Measurements from ENCODE around the gene PLXNB3.
"Not testable (repeated sequence)": the region's sequence is repeated elsewhere in the genome, so short reads cannot be mapped to it uniquely, and the experiment has no call there.

Gene PLXNB3

DNA sequence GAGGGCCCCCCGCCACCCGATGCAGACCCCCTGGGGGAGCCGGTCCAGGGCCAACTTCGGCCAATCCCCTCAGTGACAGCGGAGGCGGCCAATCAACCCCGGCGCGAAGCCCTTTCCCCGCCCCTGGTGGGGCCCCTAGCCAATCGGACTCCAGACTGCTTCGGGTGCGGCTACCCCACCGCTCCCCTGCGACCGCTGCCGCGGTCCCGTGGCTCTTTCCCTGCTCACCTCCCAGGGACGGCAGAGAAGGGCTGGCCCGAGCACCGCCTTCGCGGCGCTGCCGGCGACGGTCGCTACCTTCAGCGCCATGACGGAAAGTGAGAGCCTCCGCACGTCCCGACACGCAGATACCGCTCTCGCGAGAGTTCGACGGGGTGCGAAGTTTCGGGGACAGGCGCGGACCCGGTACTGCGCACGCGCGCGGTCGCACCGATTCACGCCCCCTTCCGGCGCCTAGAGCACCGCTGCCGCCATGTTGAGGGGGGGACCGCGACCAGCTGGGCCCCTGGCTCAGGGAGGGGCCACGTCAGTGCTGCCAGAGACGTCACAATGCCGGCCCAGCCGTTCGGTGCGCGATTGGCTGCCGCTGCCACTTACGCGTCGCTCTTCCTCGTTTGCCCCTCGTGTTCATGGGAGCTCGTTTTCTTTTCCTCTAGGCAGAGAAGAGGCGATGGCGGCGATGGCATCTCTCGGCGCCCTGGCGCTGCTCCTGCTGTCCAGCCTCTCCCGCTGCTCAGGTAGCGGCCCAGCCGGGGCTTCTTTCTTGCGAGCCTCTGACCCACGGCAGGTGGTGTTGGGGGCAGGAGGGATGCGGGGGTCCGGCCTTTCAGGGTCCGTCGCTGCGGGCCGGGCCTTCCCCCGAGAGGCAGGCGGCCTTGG, 30.2 kb downstream of the PLXNB3 start, which contains the start of the genes IDH3G and SSR4:
IDH3G (minus strand) TSS at position 358 of the 879 bp plus-strand sequence; CDS start at position 309, 49 bp downstream.
SSR4 (plus strand) TSS at position 651 of the 879 bp plus-strand sequence; CDS start at position 671, 20 bp downstream.
- DNase-seq: peak; percentile 90 to 92

DNA sequence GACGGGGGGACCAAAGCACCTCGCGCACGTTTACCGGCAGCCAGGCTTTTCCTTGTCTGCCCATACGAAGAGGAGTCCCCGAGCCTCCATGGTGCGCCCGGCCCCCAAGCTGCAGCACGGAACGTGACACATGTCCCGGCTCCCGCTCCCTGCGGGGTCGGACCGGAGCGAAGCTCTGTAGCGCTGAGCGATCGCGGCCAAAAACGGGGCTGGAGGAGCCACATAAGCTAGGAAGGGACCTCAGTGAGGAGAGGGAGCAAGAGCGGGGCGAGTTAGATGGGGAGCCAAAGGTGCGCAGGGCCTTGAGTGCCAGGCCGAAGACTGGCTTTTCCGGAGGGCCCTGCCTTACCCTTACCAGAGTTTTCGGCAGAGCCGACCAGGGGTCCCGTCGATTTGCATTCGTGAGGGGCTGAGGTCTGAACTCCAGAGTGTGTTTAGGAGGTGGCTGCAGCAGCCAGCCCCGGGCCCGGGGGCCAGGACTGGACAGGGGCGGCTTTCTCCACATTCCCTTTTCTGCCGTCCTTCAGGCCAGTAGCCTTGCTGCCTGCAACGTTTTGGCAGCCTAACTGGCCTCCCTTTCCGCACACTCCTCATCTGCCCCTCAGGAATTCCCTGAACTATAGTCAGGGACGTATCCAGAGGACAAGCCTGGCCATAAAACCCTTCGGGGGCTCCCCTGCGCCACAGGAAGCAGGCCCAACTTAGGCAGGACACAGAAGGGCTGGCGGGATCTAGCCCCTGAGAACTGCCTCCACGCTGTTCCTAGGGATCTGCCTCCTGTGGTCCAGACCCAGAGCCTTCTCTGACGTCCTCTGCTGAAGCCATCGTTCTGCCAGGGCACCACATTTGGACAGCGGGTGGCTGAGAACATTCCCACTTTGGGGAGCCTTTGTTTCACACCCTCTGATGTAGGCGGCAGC, 31.1 kb downstream of the PLXNB3 start:
- peak in 1 of 2 donors; percentile 23 for DNase-seq

DNA sequence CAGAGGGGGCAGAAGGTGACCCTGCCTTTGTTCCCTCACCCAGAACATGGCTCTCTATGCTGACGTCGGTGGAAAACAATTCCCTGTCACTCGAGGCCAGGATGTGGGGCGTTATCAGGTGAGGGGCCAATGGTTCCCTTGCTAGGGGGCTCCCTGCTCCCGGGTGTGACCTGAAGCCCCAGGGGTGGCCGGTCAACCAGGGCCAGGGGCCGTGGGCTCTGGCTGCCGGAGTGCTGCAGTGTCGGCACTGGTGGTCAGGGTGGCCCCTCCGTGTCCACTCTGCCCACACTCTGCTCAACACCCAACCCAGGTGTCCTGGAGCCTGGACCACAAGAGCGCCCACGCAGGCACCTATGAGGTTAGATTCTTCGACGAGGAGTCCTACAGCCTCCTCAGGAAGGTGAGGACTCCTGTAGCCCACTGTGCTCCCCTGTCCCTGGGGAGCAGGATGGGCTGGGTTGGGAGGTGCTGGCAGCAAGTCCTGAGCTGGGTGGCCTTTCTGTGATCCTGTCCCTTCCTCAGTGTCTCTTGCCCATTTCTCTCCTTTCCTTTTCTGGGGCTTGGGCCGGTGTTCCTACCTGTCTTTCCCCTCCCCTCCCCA, 33.5 kb downstream of the PLXNB3 start:
- DNase-seq: no peak

DNA sequence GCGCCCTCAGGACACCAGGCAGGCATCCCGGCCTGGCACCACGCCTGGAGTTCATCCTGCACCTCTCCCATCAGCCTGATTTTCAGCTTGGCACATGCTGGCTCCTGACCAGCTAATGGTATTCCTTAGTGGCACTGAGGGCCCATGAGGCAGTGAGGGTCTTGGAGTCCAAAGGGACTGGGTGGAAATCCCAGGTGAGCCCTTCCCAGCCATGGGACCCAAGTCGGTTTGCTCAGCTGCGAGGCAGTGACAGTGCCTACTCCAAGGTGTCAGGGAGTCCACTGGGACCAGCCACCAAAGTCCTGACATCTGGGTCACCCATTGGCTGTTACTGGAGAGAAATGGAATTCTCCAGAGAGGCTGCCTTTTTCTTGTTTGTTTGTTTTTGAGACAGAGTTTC, 35.3 kb downstream of the PLXNB3 start:
- no peak for DNase-seq

DNA sequence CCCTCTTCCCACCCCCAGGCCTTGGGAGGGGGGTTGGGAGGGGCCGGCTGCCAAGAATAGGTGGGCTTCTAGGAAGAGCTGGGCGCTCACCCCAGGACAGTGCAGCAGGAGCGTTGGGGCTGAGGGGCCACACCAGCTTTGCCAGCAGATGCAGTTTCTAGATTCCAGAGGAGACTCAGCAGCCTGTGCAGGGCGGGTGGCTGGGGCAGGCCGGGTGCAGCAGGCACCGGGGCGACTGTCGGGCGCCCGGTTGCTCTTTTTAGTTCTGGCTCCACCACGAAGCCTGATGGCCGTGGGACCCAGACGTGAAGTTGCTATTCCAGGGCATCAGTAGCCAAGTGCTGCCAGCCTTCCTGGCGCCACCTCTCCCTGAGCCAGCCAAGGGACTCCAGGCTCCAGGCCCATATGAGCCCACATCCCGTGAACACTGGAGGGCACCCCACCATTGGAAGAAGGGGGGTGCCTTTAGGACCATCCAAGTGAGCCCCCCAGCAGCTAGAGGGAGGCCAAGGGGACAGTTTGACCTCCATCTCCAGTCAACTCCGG, 36.2 kb downstream of the PLXNB3 start:
- DNase-seq: no peak

DNA sequence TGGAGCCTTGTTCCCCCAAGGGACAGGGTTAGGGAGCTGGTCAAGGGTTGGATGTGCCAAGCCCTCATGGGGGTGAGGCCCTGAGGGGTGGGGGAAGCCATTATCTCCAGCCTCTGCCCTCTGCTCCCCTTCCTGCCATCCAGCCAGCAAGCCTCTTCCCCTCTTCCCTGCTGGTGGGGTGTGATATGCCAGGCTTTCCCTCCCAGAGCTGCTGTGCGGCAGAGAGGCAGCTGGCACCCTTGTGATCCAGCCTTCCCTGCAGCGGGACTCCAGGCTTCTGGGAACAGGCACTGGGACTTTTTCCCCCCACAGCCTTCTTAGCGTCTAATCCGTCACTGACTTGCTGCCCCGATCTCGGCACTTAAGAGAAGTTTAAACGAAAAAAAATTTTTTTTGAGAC, 36.7 kb downstream of the PLXNB3 start:
- DNase-seq: no peak

DNA sequence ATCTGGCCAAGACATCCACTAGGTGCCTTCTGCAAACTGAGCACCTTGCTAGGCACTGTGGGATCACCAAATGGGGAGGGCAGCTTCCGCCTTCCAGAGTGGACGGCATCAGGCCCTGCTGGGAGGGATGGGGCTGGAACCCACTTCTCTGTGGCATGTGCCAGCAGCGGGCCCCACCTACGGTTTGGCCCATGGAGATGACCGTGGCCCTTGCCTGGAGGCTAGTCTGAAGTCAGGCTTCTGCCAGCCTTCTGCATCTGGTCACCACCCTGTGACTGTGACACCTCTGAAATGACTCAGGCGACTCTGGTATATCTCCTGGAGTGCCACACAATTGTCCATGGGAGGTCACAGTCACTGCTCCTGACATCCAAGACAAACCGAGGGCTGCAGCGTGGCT, 37.6 kb downstream of the PLXNB3 start:
- DNase-seq: no peak

DNA sequence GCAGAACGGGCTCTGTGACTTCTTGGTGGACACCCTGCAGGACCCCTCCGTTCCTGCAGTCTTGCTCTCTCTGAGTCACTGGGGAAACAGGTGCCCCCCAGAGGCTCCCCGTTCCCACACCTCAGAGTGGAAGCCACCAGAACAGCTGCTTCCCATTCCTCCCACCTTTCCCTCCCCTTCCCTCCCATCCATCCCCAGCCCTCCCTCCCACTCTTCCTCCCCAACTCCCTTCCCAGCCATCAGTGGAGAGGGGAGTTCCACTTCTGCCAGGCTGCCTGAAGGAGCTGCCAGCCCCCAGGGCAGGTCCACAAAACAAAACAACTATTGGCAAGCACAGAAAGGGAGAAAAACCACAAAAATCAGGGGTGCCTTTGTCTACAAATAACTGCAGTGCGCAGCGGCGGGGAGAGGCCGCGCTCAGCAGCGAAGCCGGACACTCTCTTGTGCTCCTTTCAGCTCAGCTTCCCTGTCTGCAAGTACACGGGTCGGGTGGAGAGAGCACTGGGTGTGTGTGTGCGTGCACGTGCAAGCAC, 38.5 kb downstream of the PLXNB3 start:
- DNase-seq: no peak

DNA sequence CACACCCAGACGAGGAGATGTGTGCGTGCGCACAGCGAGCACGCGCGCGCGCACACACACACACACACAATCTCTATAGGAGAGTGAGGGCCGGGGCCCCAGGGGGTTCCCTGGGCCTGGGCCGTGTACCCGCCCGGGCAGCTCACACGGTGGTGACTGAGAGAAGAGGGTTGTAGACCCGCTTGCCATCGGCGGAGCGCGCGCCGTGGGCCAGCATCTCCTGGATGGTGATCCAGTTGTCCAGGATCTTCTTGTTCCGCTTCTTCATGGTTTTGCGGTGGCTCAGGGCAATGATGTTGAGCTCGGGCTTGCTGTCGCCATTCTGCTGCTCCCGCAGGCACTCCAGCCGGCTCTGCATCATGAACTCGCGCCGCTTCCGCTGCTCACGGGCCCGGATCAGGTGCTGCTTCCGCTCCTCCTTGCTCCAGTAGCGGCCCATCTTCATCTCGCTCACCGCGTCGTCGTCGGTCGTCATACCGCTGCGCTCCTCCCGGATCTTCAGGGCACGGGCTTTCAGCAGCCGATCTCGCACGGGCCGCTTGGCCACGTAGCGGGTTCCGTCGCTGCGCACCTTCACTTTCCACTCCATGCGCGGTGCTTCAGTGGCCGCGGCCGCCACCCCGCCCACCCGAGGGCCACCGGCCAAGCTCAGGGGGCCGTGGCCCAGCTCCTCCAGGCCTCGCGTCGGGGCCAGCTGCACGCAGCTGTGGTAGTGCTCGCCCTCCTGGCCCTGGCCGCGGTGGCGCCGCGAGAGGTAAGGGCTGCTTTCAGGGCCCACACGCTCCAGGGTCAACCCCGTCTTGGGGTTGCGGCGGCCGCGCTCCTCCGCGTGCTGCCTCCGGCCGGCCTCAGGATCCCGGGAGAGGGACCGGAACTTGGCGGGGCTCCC, 39.4 kb downstream of the PLXNB3 start:
- no peak for DNase-seq

DNA sequence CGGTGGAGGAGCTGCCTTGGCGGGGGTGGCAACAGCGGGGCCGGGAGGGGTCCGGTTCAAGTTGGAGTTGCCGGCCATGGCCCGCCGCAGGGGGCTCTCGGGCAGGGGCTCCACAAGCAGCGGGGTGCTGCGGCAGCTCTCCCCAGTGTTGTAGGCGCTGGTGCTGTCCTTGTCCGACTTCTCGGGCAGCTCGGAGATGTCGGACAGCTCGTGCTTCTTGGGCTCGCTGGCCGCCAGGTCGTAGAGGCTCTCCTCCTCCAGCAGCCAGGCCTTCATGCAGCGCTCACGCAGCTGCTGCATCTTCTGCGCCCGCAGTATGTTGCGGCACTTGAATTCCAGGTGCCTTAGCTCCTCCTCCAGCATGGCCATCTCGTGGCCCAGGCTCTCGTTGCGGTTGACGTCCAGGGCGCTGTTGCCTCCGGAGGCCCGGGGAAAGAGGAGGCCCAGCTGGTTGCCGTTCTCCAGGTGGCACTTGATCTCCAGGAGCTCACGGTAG, 40.1 kb downstream of the PLXNB3 start:
- no peak for DNase-seq

DNA sequence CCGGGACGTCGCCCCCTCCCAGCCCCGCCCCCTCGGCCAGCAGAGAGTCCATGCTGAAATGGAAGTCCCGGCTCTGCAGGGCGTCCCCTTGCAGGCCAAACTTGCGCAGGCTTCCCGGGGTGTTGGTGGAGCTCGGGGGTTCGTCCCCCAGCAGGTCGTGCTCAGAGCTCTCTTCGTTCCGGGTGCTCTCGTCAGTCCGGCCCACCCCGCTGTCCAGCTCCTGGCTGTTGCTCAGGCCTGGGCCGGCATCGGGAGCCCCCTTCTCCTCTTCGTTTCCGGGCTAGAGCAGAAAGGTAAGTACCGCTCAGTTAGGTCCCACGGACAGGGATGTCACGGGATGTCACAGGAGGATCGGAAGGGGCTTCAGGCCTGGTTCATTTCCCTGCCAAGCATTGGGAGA, 40.6 kb downstream of the PLXNB3 start:
- DNase-seq: no peak

DNA sequence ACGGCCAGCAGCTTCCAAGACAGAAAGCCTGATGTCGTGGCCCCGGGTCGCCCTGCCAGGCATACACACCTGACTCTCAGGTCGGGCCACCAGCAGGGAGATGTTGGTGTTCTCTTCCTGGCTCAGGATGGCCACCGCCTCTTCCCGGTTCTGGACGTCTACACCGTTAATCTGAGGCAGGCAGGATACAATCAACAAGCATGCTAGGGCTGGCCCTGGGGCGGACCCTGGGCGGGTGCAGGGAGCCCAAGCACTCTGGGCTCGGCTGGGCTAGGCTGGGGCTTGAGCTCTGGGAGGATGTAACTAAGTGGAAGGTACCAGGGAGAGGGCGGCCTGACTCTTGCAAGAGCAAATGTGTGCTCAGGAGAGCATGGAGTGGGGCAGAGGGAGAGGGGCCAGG, 41.4 kb downstream of the PLXNB3 start:
- DNase-seq: no peak

DNA sequence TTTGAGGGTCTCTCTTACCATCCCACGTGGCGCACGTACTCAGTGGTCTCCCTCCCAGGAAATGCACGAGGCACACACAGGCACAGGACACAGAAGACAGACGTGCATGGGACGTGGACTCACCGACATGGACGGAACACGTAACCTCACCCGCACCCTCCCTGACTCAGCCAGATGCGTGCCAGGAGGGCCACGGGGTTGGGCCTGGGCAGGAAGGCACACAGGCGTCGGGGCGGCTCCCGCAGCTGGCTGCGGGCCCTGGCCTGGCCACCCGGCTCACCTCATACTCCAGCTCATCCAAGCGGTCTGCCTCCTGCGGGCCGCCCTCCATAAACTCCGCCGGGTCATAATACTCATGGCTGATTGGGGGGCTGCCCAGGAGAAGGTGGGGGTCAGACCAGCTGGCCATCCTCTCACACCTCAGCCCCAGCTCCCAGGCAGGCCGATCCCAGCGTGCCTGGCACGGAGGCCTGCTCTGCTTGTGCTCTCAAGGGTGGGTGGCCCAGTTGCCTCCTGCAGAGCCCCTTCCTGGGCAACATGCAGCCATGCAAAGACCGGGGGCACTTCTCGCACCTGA, 43.0 kb downstream of the PLXNB3 start:
- no peak for DNase-seq

DNA sequence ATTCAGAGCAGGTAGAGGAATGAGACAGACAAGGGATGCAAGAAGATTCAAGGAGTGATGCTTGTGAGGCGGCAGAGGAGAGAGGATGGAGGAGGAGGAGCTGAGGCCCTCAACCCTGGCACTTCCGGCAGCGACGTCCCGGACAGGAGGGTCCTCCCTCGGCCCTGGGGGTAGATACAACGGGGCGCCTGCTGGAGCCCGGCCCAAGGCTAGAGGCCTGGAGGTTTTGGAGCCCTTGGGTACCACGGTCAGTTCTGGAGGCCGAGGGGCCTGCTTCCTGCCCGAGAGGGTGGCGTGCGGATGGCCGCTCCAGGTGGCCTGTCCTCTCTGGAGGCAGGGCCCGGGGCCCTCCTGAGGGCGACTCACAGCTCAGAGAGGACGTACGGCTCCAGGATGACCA, 43.9 kb downstream of the PLXNB3 start:
- no peak for DNase-seq

DNA sequence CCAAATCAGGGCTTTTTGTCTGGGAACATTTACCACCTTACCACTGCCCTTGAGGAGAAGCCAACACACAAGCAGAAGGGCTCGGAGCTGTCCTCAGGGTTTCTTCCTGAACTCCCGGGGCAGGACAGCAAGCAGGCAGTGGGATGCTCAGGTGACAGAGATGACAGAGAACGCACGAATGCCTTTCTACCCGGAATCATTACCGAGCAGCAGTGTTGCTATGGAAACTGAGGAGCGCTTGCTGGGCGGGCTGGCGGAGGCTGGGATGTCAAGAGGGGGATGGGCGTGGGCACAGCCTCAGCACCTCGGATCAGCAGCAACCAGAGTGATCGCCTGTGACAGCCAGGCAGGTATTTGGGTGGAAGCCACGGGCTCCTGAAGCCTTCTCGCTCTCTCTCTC, 48.2 kb downstream of the PLXNB3 start:
- DNase-seq: no peak

DNA sequence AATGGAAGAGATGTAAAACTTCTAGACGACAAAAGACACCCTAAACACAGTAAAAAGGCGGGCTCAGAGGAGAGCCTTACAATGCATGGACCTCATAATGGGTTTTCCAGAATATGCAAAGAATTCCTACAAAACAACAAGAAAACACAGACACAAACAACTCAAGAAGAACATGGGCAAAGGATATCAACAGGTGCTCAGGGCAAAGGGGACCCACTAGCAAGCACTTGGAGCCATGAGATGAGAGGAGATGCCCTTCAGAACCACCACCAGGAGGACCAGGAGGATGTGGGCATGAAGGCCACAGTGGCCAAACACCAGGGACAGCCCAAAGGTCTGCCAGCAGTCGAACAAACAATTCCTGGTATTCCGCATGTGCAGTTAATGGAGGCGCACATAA, 49.1 kb downstream of the PLXNB3 start:
- no peak for DNase-seq

DNA sequence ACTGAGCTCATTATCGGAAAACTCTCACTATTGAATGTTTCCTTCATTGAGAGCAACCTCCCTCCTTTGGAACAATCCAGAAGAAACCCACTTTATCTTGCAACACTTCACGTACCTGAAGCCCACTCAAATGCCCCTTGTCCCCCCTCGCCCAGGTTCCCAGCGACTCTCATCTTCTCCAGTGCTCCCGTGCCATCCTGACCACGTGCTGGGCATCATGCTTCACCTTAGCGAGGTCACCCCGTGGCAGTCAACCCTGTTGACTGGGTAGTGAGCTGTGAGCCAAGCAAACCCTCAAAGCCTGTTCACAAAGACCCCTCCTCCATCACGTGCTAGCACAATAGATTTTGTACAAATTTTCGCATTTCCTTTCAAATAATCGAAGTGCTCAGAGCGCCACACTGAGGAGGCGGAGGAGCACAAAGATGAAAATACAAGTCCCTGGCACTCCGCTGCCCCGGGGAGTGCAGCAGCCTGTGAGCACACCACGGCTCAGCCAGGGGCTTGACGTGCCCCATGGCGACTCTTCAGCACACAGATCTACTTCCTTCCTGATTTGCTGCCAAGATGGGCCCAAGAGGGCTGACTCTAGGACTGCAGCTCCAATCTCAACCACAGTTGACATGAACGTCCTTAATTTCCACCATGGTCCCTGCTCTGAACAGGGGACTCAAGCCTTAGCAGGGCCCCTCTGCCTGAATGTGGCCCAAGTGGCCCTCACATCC, 50.7 kb downstream of the PLXNB3 start:
- no peak for DNase-seq

DNA sequence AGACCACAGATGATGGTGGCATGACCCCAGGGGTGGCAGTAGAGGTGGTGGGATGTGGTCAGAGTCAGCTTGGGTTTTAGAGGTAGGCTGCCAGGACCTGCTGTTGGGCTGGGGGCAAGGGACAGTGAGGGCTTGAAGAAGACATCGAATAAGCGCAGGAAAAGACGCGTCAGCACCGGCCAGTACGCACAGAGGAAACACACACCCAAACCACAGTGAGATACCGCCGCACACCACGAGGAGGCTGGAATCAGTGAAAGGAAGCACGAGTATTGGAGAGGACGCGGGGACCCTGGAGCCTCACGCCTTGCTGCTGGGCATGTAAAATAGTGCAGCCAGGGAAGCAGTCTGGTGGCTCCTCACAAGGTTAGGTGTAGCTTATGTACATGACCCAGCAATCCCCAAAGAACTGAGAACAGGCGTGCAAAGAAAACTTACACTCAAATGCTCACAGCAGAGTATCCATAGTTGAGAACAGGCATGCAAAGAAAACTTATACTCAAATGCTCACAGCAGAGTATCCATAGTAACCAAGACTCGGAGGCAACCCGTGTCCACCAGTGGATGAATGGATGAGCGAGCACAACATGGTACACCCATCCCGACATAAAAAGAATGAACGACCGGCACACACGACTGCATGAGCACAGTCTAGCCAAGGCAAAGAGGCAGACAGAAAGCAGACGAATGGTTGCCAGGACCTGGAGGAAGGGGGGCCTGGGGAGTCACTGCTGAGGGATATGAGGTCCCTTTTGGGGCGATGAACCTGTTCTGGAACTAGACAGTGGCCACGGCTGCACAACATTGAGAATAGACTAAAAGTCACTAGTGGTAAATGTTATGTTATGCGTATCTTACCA, 53.0 kb downstream of the PLXNB3 start:
- no peak for DNase-seq

DNA sequence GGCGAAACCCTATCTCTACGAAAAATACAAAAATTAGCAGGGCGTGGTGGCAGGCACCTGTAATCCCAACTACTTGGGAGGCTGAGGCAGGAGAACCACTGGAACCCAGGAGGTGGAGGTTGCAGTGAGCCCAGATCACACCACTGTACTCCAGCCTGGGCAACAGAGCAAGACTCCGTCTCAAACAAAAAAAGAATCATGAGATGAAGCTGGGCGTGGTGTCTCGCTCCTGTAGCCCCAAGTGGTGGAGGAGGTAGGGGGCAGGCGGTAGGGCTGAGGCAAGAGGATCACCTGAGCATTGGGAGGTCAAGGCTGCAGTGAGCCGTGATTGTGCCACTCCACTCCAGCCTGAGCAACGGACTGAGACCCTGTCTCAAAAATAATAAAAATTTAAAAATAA, 54.0 kb downstream of the PLXNB3 start:
- not testable (repeated sequence) for DNase-seq
